PFSK-1 (cell line): ENCODE data around the gene KRT222.

Source experiments
- FOXP2 ChIP-seq: optimal IDR thresholded peaks from 2 replicates; pipeline ENCODE3; 2011; ENCODE audit warnings: borderline replicate concordance, control low read depth, inconsistent platforms; ENCODE audit not compliant: insufficient read depth; ENCODE audit errors: extremely low read length, extremely low read depth
- POLR2AphosphoS5 ChIP-seq: IDR thresholded peaks from 2 replicates; pipeline ENCODE4 v1.6.1; 2012; ENCODE audit warnings: low read depth, mild to moderate bottlenecking, control low read depth, low read length, moderate library complexity
- REST ChIP-seq, 2 experiments: IDR thresholded peaks; 2 replicates each; pipeline versions ENCODE4 v1.6.1 to v1.8.0; 2011 to 2012; ENCODE audit warnings: low read depth in 2 of 2, low read length in 2 of 2, control low read depth in 1 of 2, inconsistent platforms in 1 of 2, mild to moderate bottlenecking in 1 of 2, moderate library complexity in 1 of 2; ENCODE audit not compliant: insufficient read depth in 1 of 2
- SIN3A ChIP-seq: IDR thresholded peaks from 2 replicates; pipeline ENCODE4 v1.6.1; 2012; ENCODE audit warnings: mild to moderate bottlenecking, low read length, moderate library complexity, borderline replicate concordance; ENCODE audit not compliant: insufficient read depth
- TAF1 ChIP-seq: IDR thresholded peaks from 2 replicates; pipeline ENCODE4 v1.6.1; 2012; ENCODE audit warnings: low read length, control low read depth, borderline replicate concordance; ENCODE audit not compliant: insufficient read depth

Gene KRT222

GRCh38 chr17:40645291-40645690 is 19.7 kb downstream of the KRT222 start:
- TF ChIP-seq POLR2AphosphoS5 = no peak
- TF ChIP-seq FOXP2 = no peak
- TF ChIP-seq TAF1 = no peak

- TF ChIP-seq POLR2AphosphoS5 = no peak
- TF ChIP-seq SIN3A = no peak
- TF ChIP-seq TAF1 = no peak
- no peak for TF ChIP-seq FOXP2
- TF ChIP-seq REST (IDR thresholded peaks at IDR 0.05; ENCODE audit: insufficient read depth in 1 of 2, low read depth in 2 of 2, low read length in 2 of 2) = no peak
Measured at GRCh38 chr17:40637931-40638330, 27.0 kb downstream of the KRT222 start.

GRCh38 chr17:40633871-40634270 is 31.1 kb downstream of the KRT222 start:
- TF ChIP-seq SIN3A = no peak
- TF ChIP-seq POLR2AphosphoS5 = no peak
- no peak for TF ChIP-seq FOXP2
- no peak for TF ChIP-seq REST (IDR thresholded peaks at IDR 0.05; ENCODE audit: insufficient read depth in 1 of 2, low read depth in 2 of 2, low read length in 2 of 2)
- no peak for TF ChIP-seq TAF1

- TF ChIP-seq TAF1 = no peak
- no peak for TF ChIP-seq REST (IDR thresholded peaks at IDR 0.05; ENCODE audit: insufficient read depth in 1 of 2, low read depth in 2 of 2, low read length in 2 of 2)
- no peak for TF ChIP-seq SIN3A
- no peak for TF ChIP-seq FOXP2
- TF ChIP-seq POLR2AphosphoS5 = no peak
Measured at GRCh38 chr17:40632216-40632615, 32.8 kb downstream of the KRT222 start.

GRCh38 chr17:40629842-40630241 is 35.1 kb downstream of the KRT222 start:
- TF ChIP-seq TAF1 = no peak
- no peak for TF ChIP-seq SIN3A
- TF ChIP-seq REST (IDR thresholded peaks at IDR 0.05; ENCODE audit: insufficient read depth in 1 of 2, low read depth in 2 of 2, low read length in 2 of 2) = no peak
- TF ChIP-seq POLR2AphosphoS5 = no peak
- no peak for TF ChIP-seq FOXP2
